SK-N-MC (cell line): ENCODE measurements around the gene CLCN2.

Experiments
- EZH2 ChIP-seq: fragments of 200-600 bp; sonication (generic); IDR thresholded peaks from one replicate; pipeline ENCODE4 v1.6.1; 2017; ENCODE audit warnings: antibody characterized with exemption
- POLR2AphosphoS5 ChIP-seq: IDR thresholded peaks from 2 replicates; pipeline ENCODE4 v1.6.1; 2012; ENCODE audit warnings: mild to moderate bottlenecking, low read depth, low read length, borderline replicate concordance

- TF ChIP-seq EZH2 (no peak), POLR2AphosphoS5 (no peak)
Observed at GRCh38 chr3:184358124-184358767, 3.2 kb downstream of the CLCN2 start.
